ENCODE data around the gene AOPEP.

GRCh38 chr9:95125652-95126051 lies 399.2 kb downstream of the AOPEP start:
- TF ChIP-seq CTCF (IDR thresholded peaks at IDR 0.05) (no peak), POLR2A (IDR thresholded peaks at IDR 0.05) (no peak)
